Panc1 (cell line): ENCODE results near the gene PLIN1.

Experiments
- POLR2AphosphoS5 ChIP-seq: IDR thresholded peaks from 2 replicates; pipeline ENCODE4 v1.6.1; 2012; ENCODE audit warnings: mild to moderate bottlenecking, low read depth, low read length, moderate library complexity
- SIN3A ChIP-seq: IDR thresholded peaks from 2 replicates; pipeline ENCODE4 v1.6.1; 2012; ENCODE audit warnings: low read depth, mild to moderate bottlenecking, low read length, moderate library complexity, borderline replicate concordance; ENCODE audit not compliant: insufficient read depth
- TCF7L2 ChIP-seq: IDR thresholded peaks from 2 replicates; pipeline ENCODE4 v1.6.1; 2011; ENCODE audit warnings: mild to moderate bottlenecking, low read depth, low read length, inconsistent platforms
- TF ChIP-seq, protein P1 (sequence below): fragments of 450-650 bp; IDR thresholded peaks from 2 replicates; pipeline ENCODE4 v1.5.1; 2017; ENCODE audit warnings: mild to moderate bottlenecking
- TF ChIP-seq, protein P2 (sequence below), 2 experiments: IDR thresholded peaks; 2 replicates each; pipeline ENCODE4 v1.6.1; 2011 to 2012; ENCODE audit warnings: low read depth in 2 of 2, control low read depth in 1 of 2, low read length in 1 of 2, mild to moderate bottlenecking in 1 of 2, moderate library complexity in 1 of 2; ENCODE audit not compliant: insufficient read depth in 1 of 2

DNA sequence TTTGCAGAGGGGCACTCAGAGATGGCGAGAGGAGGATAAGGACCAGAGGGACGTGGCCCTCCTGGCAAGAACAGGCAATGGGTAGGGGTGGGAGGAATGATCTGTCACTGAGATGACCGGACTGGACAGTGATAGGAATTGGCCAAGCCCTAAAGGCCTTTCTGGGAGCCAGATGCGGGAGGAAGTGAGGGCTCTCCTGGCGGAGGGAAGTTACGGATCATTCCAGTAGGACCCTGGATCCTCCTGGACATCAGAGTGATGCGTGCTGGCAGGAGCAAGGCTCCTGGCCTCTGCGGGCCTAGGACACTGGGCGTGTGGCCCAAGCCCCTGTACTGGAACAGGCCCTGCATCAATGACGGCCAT, 47.3 kb downstream of the PLIN1 start:
- TF ChIP-seq, protein P1, sequence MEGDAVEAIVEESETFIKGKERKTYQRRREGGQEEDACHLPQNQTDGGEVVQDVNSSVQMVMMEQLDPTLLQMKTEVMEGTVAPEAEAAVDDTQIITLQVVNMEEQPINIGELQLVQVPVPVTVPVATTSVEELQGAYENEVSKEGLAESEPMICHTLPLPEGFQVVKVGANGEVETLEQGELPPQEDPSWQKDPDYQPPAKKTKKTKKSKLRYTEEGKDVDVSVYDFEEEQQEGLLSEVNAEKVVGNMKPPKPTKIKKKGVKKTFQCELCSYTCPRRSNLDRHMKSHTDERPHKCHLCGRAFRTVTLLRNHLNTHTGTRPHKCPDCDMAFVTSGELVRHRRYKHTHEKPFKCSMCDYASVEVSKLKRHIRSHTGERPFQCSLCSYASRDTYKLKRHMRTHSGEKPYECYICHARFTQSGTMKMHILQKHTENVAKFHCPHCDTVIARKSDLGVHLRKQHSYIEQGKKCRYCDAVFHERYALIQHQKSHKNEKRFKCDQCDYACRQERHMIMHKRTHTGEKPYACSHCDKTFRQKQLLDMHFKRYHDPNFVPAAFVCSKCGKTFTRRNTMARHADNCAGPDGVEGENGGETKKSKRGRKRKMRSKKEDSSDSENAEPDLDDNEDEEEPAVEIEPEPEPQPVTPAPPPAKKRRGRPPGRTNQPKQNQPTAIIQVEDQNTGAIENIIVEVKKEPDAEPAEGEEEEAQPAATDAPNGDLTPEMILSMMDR = no peak
- TF ChIP-seq SIN3A (no peak), POLR2AphosphoS5 (no peak), TCF7L2 (no peak)
- TF ChIP-seq, protein P2, sequence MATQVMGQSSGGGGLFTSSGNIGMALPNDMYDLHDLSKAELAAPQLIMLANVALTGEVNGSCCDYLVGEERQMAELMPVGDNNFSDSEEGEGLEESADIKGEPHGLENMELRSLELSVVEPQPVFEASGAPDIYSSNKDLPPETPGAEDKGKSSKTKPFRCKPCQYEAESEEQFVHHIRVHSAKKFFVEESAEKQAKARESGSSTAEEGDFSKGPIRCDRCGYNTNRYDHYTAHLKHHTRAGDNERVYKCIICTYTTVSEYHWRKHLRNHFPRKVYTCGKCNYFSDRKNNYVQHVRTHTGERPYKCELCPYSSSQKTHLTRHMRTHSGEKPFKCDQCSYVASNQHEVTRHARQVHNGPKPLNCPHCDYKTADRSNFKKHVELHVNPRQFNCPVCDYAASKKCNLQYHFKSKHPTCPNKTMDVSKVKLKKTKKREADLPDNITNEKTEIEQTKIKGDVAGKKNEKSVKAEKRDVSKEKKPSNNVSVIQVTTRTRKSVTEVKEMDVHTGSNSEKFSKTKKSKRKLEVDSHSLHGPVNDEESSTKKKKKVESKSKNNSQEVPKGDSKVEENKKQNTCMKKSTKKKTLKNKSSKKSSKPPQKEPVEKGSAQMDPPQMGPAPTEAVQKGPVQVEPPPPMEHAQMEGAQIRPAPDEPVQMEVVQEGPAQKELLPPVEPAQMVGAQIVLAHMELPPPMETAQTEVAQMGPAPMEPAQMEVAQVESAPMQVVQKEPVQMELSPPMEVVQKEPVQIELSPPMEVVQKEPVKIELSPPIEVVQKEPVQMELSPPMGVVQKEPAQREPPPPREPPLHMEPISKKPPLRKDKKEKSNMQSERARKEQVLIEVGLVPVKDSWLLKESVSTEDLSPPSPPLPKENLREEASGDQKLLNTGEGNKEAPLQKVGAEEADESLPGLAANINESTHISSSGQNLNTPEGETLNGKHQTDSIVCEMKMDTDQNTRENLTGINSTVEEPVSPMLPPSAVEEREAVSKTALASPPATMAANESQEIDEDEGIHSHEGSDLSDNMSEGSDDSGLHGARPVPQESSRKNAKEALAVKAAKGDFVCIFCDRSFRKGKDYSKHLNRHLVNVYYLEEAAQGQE (IDR thresholded peaks at IDR 0.05; ENCODE audit: insufficient read depth in 1 of 2, low read depth in 2 of 2, low read length in 1 of 2) = no peak
